Measurements from ENCODE around the gene KIAA0232.

KIAA0232 gene

GRCh38 chr4:6765703-6766102, 16.8 kb upstream of the KIAA0232 start:
- no peaks in the 10 kb centered on the region for H3K27me3 ChIP-seq (ENCODE audit: low read length)
- H3K9me2 ChIP-seq (replicated peaks; ENCODE audit: insufficient read depth, low read length): no peaks in the 10 kb centered on the region
- H3K36me3 ChIP-seq (ENCODE audit: low read length): no peaks in the 10 kb centered on the region
- H4K20me1 ChIP-seq (ENCODE audit: low read depth, low read length): no peaks in the 10 kb centered on the region
- H3K79me2 ChIP-seq (ENCODE audit: insufficient read depth, low read length): no peaks in the 10 kb centered on the region
- no peak overlapping the region for H3K4me2 ChIP-seq (ENCODE audit: low read depth, low read length, poor library complexity, severe bottlenecking)
- no peak for TF ChIP-seq CTCF (IDR thresholded peaks at IDR 0.05; ENCODE audit: insufficient read depth, low read length, poor library complexity, severe bottlenecking)
- H3K27ac ChIP-seq (ENCODE audit: low read depth, low read length): no peak overlapping the region
- H3F3A ChIP-seq (ENCODE audit: insufficient read depth): no peaks in the 10 kb centered on the region
- no peak overlapping the region for H2AFZ ChIP-seq (ENCODE audit: low read depth, low read length, severe bottlenecking)
- no peak overlapping the region for H3K9ac ChIP-seq (ENCODE audit: low read length)
- H3K4me3 ChIP-seq (ENCODE audit: insufficient read depth, low read length, poor library complexity, severe bottlenecking): no peak overlapping the region
- H3K9me3 ChIP-seq (ENCODE audit: insufficient read depth, low read length): no peaks in the 10 kb centered on the region

GRCh38 chr4:6767386-6767747, 15.2 kb upstream of the KIAA0232 start:
- H4K20me1 ChIP-seq (ENCODE audit: low read depth, low read length): no peaks in the 10 kb centered on the region
- H3K79me2 ChIP-seq (ENCODE audit: insufficient read depth, low read length): no peaks in the 10 kb centered on the region
- no peak overlapping the region for H3K4me3 ChIP-seq (ENCODE audit: insufficient read depth, low read length, poor library complexity, severe bottlenecking)
- no peaks in the 10 kb centered on the region for H3K27me3 ChIP-seq (ENCODE audit: low read length)
- H3K9me2 ChIP-seq (replicated peaks; ENCODE audit: insufficient read depth, low read length): no peaks in the 10 kb centered on the region
- TF ChIP-seq EZH2phosphoT487 (conservative IDR thresholded peaks at IDR 0.05; ENCODE audit: low read length) (no peak), CTCF (IDR thresholded peaks at IDR 0.05; ENCODE audit: insufficient read depth, low read length, poor library complexity, severe bottlenecking) (no peak)
- no peak overlapping the region for H3K4me2 ChIP-seq (ENCODE audit: low read depth, low read length, poor library complexity, severe bottlenecking)
- H2AFZ ChIP-seq (ENCODE audit: low read depth, low read length, severe bottlenecking): no peak overlapping the region
- no peaks in the 10 kb centered on the region for H3K9me3 ChIP-seq (ENCODE audit: insufficient read depth, low read length)
- H3K9ac ChIP-seq (ENCODE audit: low read length): no peak overlapping the region
- H3K27ac ChIP-seq (ENCODE audit: low read depth, low read length): no peak overlapping the region
- H3F3A ChIP-seq (ENCODE audit: insufficient read depth): no peaks in the 10 kb centered on the region
- H3K36me3 ChIP-seq (ENCODE audit: low read length): no peaks in the 10 kb centered on the region

- H3K4me2 ChIP-seq (ENCODE audit: low read depth, low read length, poor library complexity, severe bottlenecking): no peak overlapping the region
- no peaks in the 10 kb centered on the region for H3K79me2 ChIP-seq (ENCODE audit: insufficient read depth, low read length)
- TF ChIP-seq CTCF (IDR thresholded peaks at IDR 0.05; ENCODE audit: insufficient read depth, low read length, poor library complexity, severe bottlenecking): no peak
- no peak for TF ChIP-seq EZH2phosphoT487 (conservative IDR thresholded peaks at IDR 0.05; ENCODE audit: low read length)
- no peaks in the 10 kb centered on the region for H3K27me3 ChIP-seq (ENCODE audit: low read length)
- no peak overlapping the region for H2AFZ ChIP-seq (ENCODE audit: low read depth, low read length, severe bottlenecking)
- H3K36me3 ChIP-seq (ENCODE audit: low read length): no peaks in the 10 kb centered on the region
- H3K9me3 ChIP-seq (ENCODE audit: insufficient read depth, low read length): no peaks in the 10 kb centered on the region
- no peak overlapping the region for H3K9ac ChIP-seq (ENCODE audit: low read length)
- no peak overlapping the region for H3K4me3 ChIP-seq (ENCODE audit: insufficient read depth, low read length, poor library complexity, severe bottlenecking)
- no peaks in the 10 kb centered on the region for H3K9me2 ChIP-seq (replicated peaks; ENCODE audit: insufficient read depth, low read length)
- no peak overlapping the region for H3K27ac ChIP-seq (ENCODE audit: low read depth, low read length)
- H4K20me1 ChIP-seq (ENCODE audit: low read depth, low read length): no peaks in the 10 kb centered on the region
- H3F3A ChIP-seq (ENCODE audit: insufficient read depth): no peaks in the 10 kb centered on the region
Measured at GRCh38 chr4:6767748-6768538, 14.6 kb upstream of the KIAA0232 start.

Measured in SU-DHL-6 (cell line).